ENCODE measurements around the gene WNT1.

The WNT1 gene

GRCh38 chr12:48982397-48983080, 4.4 kb downstream of the WNT1 start:
- DNase-seq = no peak

- DNase-seq = no peak
Measured at GRCh38 chr12:48985475-48985897, 7.4 kb downstream of the WNT1 start.

- no peak for DNase-seq
Measured at GRCh38 chr12:48985901-48986300, 7.8 kb downstream of the WNT1 start.

GRCh38 chr12:48986720-48987291, 8.7 kb downstream of the WNT1 start:
- DNase-seq = no peak

- peak; percentile 33 for DNase-seq
Measured at GRCh38 chr12:48988030-48988649, 10.0 kb downstream of the WNT1 start.

GRCh38 chr12:48990552-48990951, 12.4 kb downstream of the WNT1 start:
- DNase-seq = no peak

- DNase-seq = no peak
Measured at GRCh38 chr12:48991247-48992050, 13.3 kb downstream of the WNT1 start.

GRCh38 chr12:48993787-48994186, 15.7 kb downstream of the WNT1 start:
- no peak for DNase-seq

- DNase-seq = no peak
Measured at GRCh38 chr12:48994224-48995085, 16.3 kb downstream of the WNT1 start.

GRCh38 chr12:48995086-48995879, 17.2 kb downstream of the WNT1 start:
- DNase-seq = peak; percentile 80

- peak; percentile 70 for DNase-seq
Measured at GRCh38 chr12:48996794-48997718, 18.9 kb downstream of the WNT1 start.

- DNase-seq = no peak
Measured at GRCh38 chr12:48997719-48998496, 19.8 kb downstream of the WNT1 start.

GRCh38 chr12:48998497-48999353, 20.6 kb downstream of the WNT1 start:
- DNase-seq = peak; percentile 18

GRCh38 chr12:48999371-49000131, 21.4 kb downstream of the WNT1 start, which contains the start of gene DDN:
TSS of gene DDN (minus strand) at chr12:48999375. CDS start at chr12:48999287, 88 bp downstream.
- peak; percentile 55 for DNase-seq

- DNase-seq = no peak
Measured at GRCh38 chr12:49000346-49000745, 22.2 kb downstream of the WNT1 start.

GRCh38 chr12:49008943-49009342, 30.8 kb downstream of the WNT1 start:
- DNase-seq = no peak

GRCh38 chr12:49010092-49010668, 32.1 kb downstream of the WNT1 start:
- DNase-seq = no peak

Measured in fibroblast of upper back skin (primary cell).